IMR-90 (cell line): Measurements from ENCODE around the gene LMNTD2. TPM values are rescaled to one million over a fixed set of nuclear protein-coding genes. Genes with fewer than 3 reads are reported as not detected.

Experiments
- ATAC-seq: fragments of 200-7000 bp; cut with Tn5 transposase; 2 replicates; pipeline ENCODE4 v1.9.1; 2020; ENCODE audit warnings: low read depth, mild to moderate bottlenecking, moderate library complexity
- BruUV-seq: library from RNA; stranded (reverse); fragments of 400-500 nt; replicated peaks from 2 replicates; lab custom pipeline; 2021; lab: Mats Ljungman, UMichigan
- CTCF ChIA-PET: fragments of 300-600 bp; formaldehyde crosslinking; extraction: SDS; loops from one replicate; lab custom pipeline; 2021; ENCODE audit warnings: antibody characterized with exemption; lab: Yijun Ruan, JAX
- POLR2A ChIA-PET: fragments of 300-600 bp; sonication (Branson Sonifier 250); formaldehyde crosslinking; loops from one replicate; lab custom pipeline; 2022; ENCODE audit warnings: antibody characterized with exemption; ENCODE audit not compliant: unreplicated experiment; lab: Charles Lee
- DNase-seq: peaks from one replicate; pipeline ENCODE4 v3.0.0; 2013
- H2AFZ ChIP-seq: replicated peaks from 2 replicates; pipeline ENCODE3; 2013; ENCODE audit warnings: low read length, mild to moderate bottlenecking; ENCODE audit not compliant: poor library complexity
- H2AK5ac ChIP-seq: 2 replicates; pipeline ENCODE4 v1.6.1; 2013; ENCODE audit warnings: low read depth, low read length, inconsistent platforms
- H2AK9ac ChIP-seq: replicated peaks from 2 replicates; pipeline ENCODE3; 2013; ENCODE audit warnings: mild to moderate bottlenecking, low read depth, low read length, moderate library complexity; ENCODE audit not compliant: poor library complexity
- H2BK120ac ChIP-seq: 2 replicates; pipeline ENCODE4 v1.6.1; 2013; ENCODE audit warnings: low read depth, low read length, inconsistent platforms
- H2BK15ac ChIP-seq: 3 replicates; pipeline ENCODE4 v1.6.1; 2013; ENCODE audit warnings: low read depth, low read length, inconsistent platforms
- H2BK20ac ChIP-seq: 2 replicates; pipeline ENCODE4 v1.6.1; 2013; ENCODE audit warnings: low read depth, mild to moderate bottlenecking, inconsistent platforms, low read length, moderate library complexity
- H2BK5ac ChIP-seq: 2 replicates; pipeline ENCODE4 v1.6.1; 2013; ENCODE audit warnings: mild to moderate bottlenecking, low read depth, low read length, inconsistent platforms; ENCODE audit not compliant: poor library complexity, severe bottlenecking
- H3K14ac ChIP-seq: replicated peaks from 2 replicates; pipeline ENCODE4 v1.6.1; 2013; ENCODE audit warnings: low read depth, low read length, inconsistent platforms
- H3K18ac ChIP-seq: 2 replicates; pipeline ENCODE4 v1.6.1; 2013; ENCODE audit warnings: low read depth, low read length, control low read depth
- H3K23ac ChIP-seq: 2 replicates; pipeline ENCODE4 v1.6.1; 2013; ENCODE audit warnings: low read depth, low read length, inconsistent platforms
- H3K27ac ChIP-seq: 2 replicates; pipeline ENCODE4 v1.5.1; 2013; ENCODE audit warnings: mild to moderate bottlenecking, control low read depth, low read length; ENCODE audit not compliant: insufficient read depth
- H3K27me3 ChIP-seq: 2 replicates; pipeline ENCODE4 v1.6.1; 2013; ENCODE audit warnings: low read length; ENCODE audit not compliant: control insufficient read depth, insufficient read depth
- H3K36me3 ChIP-seq: 2 replicates; pipeline ENCODE4 v1.6.1; 2013; ENCODE audit warnings: low read length, mixed read lengths; ENCODE audit not compliant: control insufficient read depth, insufficient read depth
- H3K4ac ChIP-seq: 2 replicates; pipeline ENCODE4 v1.6.1; 2013; ENCODE audit warnings: low read depth, low read length, inconsistent platforms
- H3K4me1 ChIP-seq: 2 replicates; pipeline ENCODE4 v1.6.1; 2013; ENCODE audit warnings: low read length, mixed read lengths; ENCODE audit not compliant: control insufficient read depth, insufficient read depth
- H3K4me2 ChIP-seq: 2 replicates; pipeline ENCODE4 v1.6.1; 2013; ENCODE audit warnings: low read depth, mild to moderate bottlenecking, control low read depth, low read length, moderate library complexity
- H3K4me3 ChIP-seq: 2 replicates; pipeline ENCODE4 v1.5.1; 2013; ENCODE audit warnings: low read depth, mild to moderate bottlenecking, control low read depth, low read length, moderate library complexity; ENCODE audit not compliant: insufficient read depth
- H3K56ac ChIP-seq: 2 replicates; pipeline ENCODE4 v1.6.1; 2013; ENCODE audit warnings: low read length, inconsistent platforms; ENCODE audit not compliant: insufficient read depth; ENCODE audit errors: extremely low read depth
- H3K79me1 ChIP-seq, 2 experiments: 2 replicates each; pipeline ENCODE4 v1.6.1; 2013; ENCODE audit warnings: low read length in 2 of 2, inconsistent platforms in 1 of 2, low read depth in 1 of 2
- H3K9ac ChIP-seq: 2 replicates; pipeline ENCODE4 v1.6.1; 2013; ENCODE audit warnings: low read depth, low read length, control low read depth
- H3K9me1 ChIP-seq: 2 replicates; pipeline ENCODE4 v1.6.1; 2013; ENCODE audit warnings: low read length, inconsistent platforms; ENCODE audit not compliant: insufficient read depth
- H3K9me3 ChIP-seq: 2 replicates; pipeline ENCODE4 v1.6.1; 2013; ENCODE audit warnings: low read length; ENCODE audit not compliant: control insufficient read depth, insufficient read depth
- H4K20me1 ChIP-seq: 2 replicates; pipeline ENCODE4 v1.6.1; 2013; ENCODE audit warnings: low read length, inconsistent platforms; ENCODE audit not compliant: insufficient read depth
- H4K5ac ChIP-seq: 2 replicates; pipeline ENCODE4 v1.6.1; 2013; ENCODE audit warnings: mild to moderate bottlenecking, low read depth, low read length, control low read depth
- H4K8ac ChIP-seq, 2 experiments: 2 replicates each; pipeline ENCODE4 v1.6.1; 2013; ENCODE audit warnings: low read depth in 2 of 2, low read length in 2 of 2, control low read depth in 1 of 2, inconsistent platforms in 1 of 2
- H4K91ac ChIP-seq: 2 replicates; pipeline ENCODE4 v1.6.1; 2013; ENCODE audit warnings: low read depth, low read length, inconsistent platforms; ENCODE audit not compliant: insufficient read depth
- BHLHE40 ChIP-seq: fragments of 150-350 bp; IDR thresholded peaks from 2 replicates; pipeline ENCODE4 v1.6.1; 2016; ENCODE audit warnings: mild to moderate bottlenecking, low read depth, low read length
- CEBPB ChIP-seq: IDR thresholded peaks from 2 replicates; pipeline ENCODE4 v1.6.1; 2012; ENCODE audit warnings: low read depth, low read length, improper control_type of control experiment
- CHD1 ChIP-seq: IDR thresholded peaks from 2 replicates; pipeline ENCODE4 v1.6.1; 2012; ENCODE audit warnings: low read depth, low read length, improper control_type of control experiment
- CTCF ChIP-seq: conservative IDR thresholded peaks from 2 replicates; pipeline ENCODE4 v1.5.1; 2012; ENCODE audit warnings: mild to moderate bottlenecking, low read depth, low read length, improper control_type of control experiment
- ELK1 ChIP-seq: fragments of 150-350 bp; IDR thresholded peaks from 2 replicates; pipeline ENCODE4 v1.6.1; 2016; ENCODE audit warnings: low read depth, mild to moderate bottlenecking, low read length, moderate library complexity, borderline replicate concordance
- FOS ChIP-seq: fragments of 150-350 bp; IDR thresholded peaks from 2 replicates; pipeline ENCODE4 v1.6.1; 2016; ENCODE audit warnings: low read depth, low read length
- MAFK ChIP-seq: IDR thresholded peaks from 2 replicates; pipeline ENCODE4 v1.6.1; 2012; ENCODE audit warnings: low read depth, low read length, improper control_type of control experiment
- MXI1 ChIP-seq: IDR thresholded peaks from 2 replicates; pipeline ENCODE4 v1.6.1; 2012; ENCODE audit warnings: low read depth, mild to moderate bottlenecking, low read length, moderate library complexity, borderline replicate concordance
- NFE2L2 ChIP-seq: fragments of 150-350 bp; IDR thresholded peaks from 2 replicates; pipeline ENCODE4 v1.6.1; 2016; ENCODE audit warnings: low read depth, mild to moderate bottlenecking, low read length
- POLR2A ChIP-seq: IDR thresholded peaks from 2 replicates; pipeline ENCODE4 v1.6.1; 2012; ENCODE audit warnings: mild to moderate bottlenecking, low read depth, low read length
- RAD21 ChIP-seq: IDR thresholded peaks from 2 replicates; pipeline ENCODE4 v1.6.1; 2012; ENCODE audit warnings: low read length, improper control_type of control experiment
- RCOR1 ChIP-seq: IDR thresholded peaks from 2 replicates; pipeline ENCODE4 v1.6.1; 2012; ENCODE audit warnings: mild to moderate bottlenecking, low read length, improper control_type of control experiment; ENCODE audit not compliant: insufficient replicate concordance
- RFX5 ChIP-seq: IDR thresholded peaks from 2 replicates; pipeline ENCODE4 v1.8.0; 2012; ENCODE audit warnings: low read depth, mild to moderate bottlenecking, low read length, moderate library complexity
- SMC3 ChIP-seq: fragments of 150-350 bp; IDR thresholded peaks from 2 replicates; pipeline ENCODE4 v1.6.1; 2016; ENCODE audit warnings: low read depth, mild to moderate bottlenecking, antibody characterized with exemption, low read length, moderate library complexity
- USF2 ChIP-seq: fragments of 150-350 bp; IDR thresholded peaks from 2 replicates; pipeline ENCODE4 v1.6.1; 2017; ENCODE audit warnings: mild to moderate bottlenecking, antibody characterized with exemption, low read length, low read depth
- WGBS, 2 experiments: methylation state at CpG; one replicate each; pipeline versions ENCODE4 v1.1.5 to v1.1.7; 2013; ENCODE audit warnings: missing lambda C conversion rate in 2 of 2; ENCODE audit not compliant: insufficient read length in 1 of 2; ENCODE audit errors: extremely low coverage in 2 of 2; 5-methylcytosine and 5-hydroxymethylcytosine counted together
- dilution Hi-C: fragments of 300-500 bp; cut with HindIII; formaldehyde crosslinking; loops from one replicate; pipeline ENCODE4 v1.14.3; 2018; ENCODE audit warnings: low sequenced_read_pairs; ENCODE audit not compliant: unreplicated experiment
- in situ Hi-C: fragments of 300-500 bp; cut with MboI; formaldehyde crosslinking; loops from 3 replicates; pipeline ENCODE4 v1.14.3; 2019; ENCODE audit warnings: low sequenced_read_pairs, inconsistent platforms, mixed read lengths
- intact Hi-C: fragments of 100-400 bp; cut with micrococcal nuclease; formaldehyde crosslinking; loops from 2 replicates; pipeline ENCODE4 v1.10.0; 2022
- polyA plus RNA-seq, 3 experiments: library from polyadenylated mRNA; depleted of rRNA; stranded (reverse); fragments of >200 nt; gene quantifications; 2 replicates each; pipeline ENCODE4 v1.2.3, GENCODE V29; 2012; ENCODE audit warnings: low replicate concordance in 1 of 3
- total RNA-seq: library from RNA; depleted of rRNA; stranded (reverse); fragments of >200 nt; gene quantifications from 2 replicates; pipeline ENCODE4 v1.2.3, GENCODE V29; 2012

The LMNTD2 gene
- total and polyA plus RNA-seq, 2 of the 4 experiments (the other 2 are of a cell fraction): 0.18 to 1.3 TPM

GRCh38 chr11:555780-556661 is 4.5 kb downstream of the LMNTD2 start:
- H3K14ac ChIP-seq: no peak overlapping the region
- H2BK15ac ChIP-seq: no peak overlapping the region
- POLR2A ChIA-PET: no interaction called here
- H2AFZ ChIP-seq: peak overlapping the region; percentile 68
- H4K5ac ChIP-seq: no peak overlapping the region
- no peak overlapping the region for H3K4me3 ChIP-seq
- ATAC-seq (no peak), DNase-seq (no peak)
- peaks cover 6% of the 10 kb centered on the region; the same call in 1 of the 2 replicates for H4K20me1 ChIP-seq
- H3K9me3 ChIP-seq: no peaks in the 10 kb centered on the region
- H3K27me3 ChIP-seq: peaks cover 57% of the 10 kb centered on the region
- in situ Hi-C loops (no loop called here), dilution Hi-C loops (no loop called here), intact Hi-C loops (loop anchor here (10.0 kb wide), 1 partner anchor 169 kb away; no protein-coding TSS in a partner anchor)
- no peaks in the 10 kb centered on the region for H3K36me3 ChIP-seq
- H3K23ac ChIP-seq: no peak overlapping the region
- no peak overlapping the region for H3K18ac ChIP-seq
- CTCF ChIA-PET: no interaction called here
- no peak overlapping the region for H4K8ac ChIP-seq
- no peak overlapping the region for H2BK5ac ChIP-seq
- WGBS, 2 experiments: 4% methylated on average over 37 of the region's 104 CpGs; no CpG with 5 or more reads in 1 of the 2 experiments
- no peaks in the 10 kb centered on the region for H3K9me1 ChIP-seq
- BruUV-seq: no TSS peak
- no peak overlapping the region for H3K56ac ChIP-seq
- no peak overlapping the region for H2BK20ac ChIP-seq
- H3K4me2 ChIP-seq: no peak overlapping the region
- no peak overlapping the region for H3K4ac ChIP-seq
- peaks cover 7% of the 10 kb centered on the region for H3K4me1 ChIP-seq
- no peak overlapping the region for H2BK120ac ChIP-seq
- no peak overlapping the region for H3K9ac ChIP-seq
- H2AK9ac ChIP-seq: peak overlapping the region; percentile 72
- no peak overlapping the region for H2AK5ac ChIP-seq
- H4K91ac ChIP-seq: no peak overlapping the region
- no peak overlapping the region for H3K27ac ChIP-seq
- no peaks in the 10 kb centered on the region; a peak in 1 of 4 replicates for H3K79me1 ChIP-seq
- no peak for TF ChIP-seq RCOR1
- no peak for TF ChIP-seq ELK1
- no peak for TF ChIP-seq RFX5
- no peak for TF ChIP-seq RAD21
- no peak for TF ChIP-seq BHLHE40
- no peak for TF ChIP-seq POLR2A
- no peak for TF ChIP-seq FOS
- no peak for TF ChIP-seq USF2
- TF ChIP-seq CTCF: no peak
- TF ChIP-seq NFE2L2: no peak
- no peak for TF ChIP-seq CHD1
- no peak for TF ChIP-seq MXI1
- no peak for TF ChIP-seq SMC3
- no peak for TF ChIP-seq MAFK
- TF ChIP-seq CEBPB: no peak
